Erythroblast (primary cell): ENCODE results near the gene SH3BP2.

Experiments
- GATA1 ChIP-seq: IDR thresholded peaks from 2 replicates; pipeline ENCODE4 v1.6.1; 2011; ENCODE audit warnings: low read depth, mild to moderate bottlenecking, control low read depth, low read length, moderate library complexity
- POLR2A ChIP-seq: IDR thresholded peaks from 2 replicates; pipeline ENCODE4 v1.6.1; 2011; ENCODE audit warnings: mild to moderate bottlenecking, low read length

DNA sequence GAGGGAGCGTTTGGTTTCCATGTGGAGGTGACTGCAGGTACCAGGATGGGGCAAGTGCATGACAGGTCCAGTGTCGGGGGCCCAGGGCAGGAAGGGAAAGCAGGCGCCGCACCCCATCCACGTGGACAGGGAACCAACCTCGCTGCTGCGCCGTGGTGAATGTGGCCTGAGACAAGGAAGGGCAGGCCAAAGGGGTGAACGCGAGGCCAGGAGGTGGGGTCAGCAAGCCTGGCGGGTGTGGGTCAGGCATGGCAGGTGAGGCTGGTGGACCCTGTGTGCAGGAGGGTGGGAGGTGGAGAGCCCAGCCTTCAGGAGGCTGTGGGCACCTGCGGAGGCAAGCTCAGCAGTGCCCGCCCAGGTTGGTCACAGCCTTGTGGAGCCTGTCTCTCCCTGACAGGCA, 14.7 kb downstream of the SH3BP2 start:
- TF ChIP-seq POLR2A = no peak
- TF ChIP-seq GATA1 = no peak
